DLD1 (cell line): ENCODE measurements around the gene LCE1F.

Experiments
- in situ Hi-C: cut with HindIII; loops from 2 replicates; pipeline ENCODE4 v1.10.0; 2017; ENCODE audit warnings: low sequenced_read_pairs

Gene LCE1F

DNA sequence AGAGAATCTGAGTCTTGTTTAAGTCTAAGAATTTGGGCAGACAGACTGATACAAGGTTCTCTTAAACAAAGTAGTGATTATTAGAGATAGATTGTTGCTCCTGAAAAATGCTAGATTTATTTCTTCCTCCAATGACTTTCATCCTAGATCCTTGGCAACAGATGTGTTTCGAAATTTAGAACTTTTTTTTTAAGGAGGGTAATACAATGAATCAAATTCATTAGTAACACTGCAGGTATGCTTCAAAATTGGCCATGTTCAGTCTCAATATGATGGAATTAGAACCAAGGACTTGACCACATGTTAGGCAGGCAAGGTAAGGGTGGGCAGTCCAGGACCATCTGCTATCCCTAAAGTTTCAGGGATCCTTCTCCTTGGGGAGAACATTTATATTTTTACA, 4.5 kb upstream of the LCE1F start:
- in situ Hi-C loops, result no loop called here

GRCh38 chr1:152776361-152776760, 1.4 kb downstream of the LCE1F start:
- in situ Hi-C loops, result no loop called here

GRCh38 chr1:152777510-152778137, 2.7 kb downstream of the LCE1F start:
- in situ Hi-C loops, result no loop called here

DNA sequence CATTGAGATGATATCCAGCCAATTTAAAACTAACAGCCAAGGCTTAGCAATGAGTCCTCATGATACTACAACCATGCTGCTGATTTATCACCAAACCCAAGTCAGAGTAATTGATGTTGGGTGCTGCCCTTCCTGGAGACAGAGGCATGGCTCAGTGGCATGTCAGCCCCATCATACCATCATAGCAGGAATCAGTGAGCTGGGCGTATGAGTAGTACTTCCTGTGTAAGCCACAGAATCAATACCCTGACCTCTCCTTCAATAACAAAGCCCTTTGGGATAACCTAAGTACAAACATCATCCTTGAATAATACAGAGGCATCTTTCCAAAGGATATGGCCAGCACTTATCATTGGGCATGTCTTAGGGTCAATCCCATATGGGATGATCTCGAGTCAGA, 8.2 kb downstream of the LCE1F start:
- in situ Hi-C loops, result no loop called here

DNA sequence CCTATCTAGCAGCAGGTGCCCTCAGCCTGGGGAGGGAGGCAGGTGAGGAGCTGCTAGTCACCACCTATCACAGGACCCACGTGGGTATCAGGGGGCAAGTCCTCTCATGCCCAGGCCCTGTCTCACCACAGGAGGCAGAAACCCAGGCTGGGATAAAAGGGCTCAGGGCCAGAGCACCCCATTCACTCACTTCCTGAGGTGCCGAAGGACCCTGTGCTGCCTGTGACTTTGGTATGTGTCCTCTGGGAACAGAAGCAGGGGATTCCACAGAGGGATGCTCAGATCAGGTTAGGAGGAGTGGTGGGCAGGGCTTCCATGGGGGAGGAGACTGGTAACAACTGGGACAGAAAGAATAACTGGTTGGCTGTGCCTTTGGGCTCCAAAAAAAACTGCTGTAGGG, 11.1 kb downstream of the LCE1F start, which contains the start of gene LCE1E:
LCE1E (plus strand) TSS at position 181 of the 400 bp plus-strand sequence. CDS start 1,043 bp downstream, outside the sequence.
- in situ Hi-C loops, result no loop called here

- in situ Hi-C loops, result no loop called here
Observed at GRCh38 chr1:152795686-152796085, 20.7 kb downstream of the LCE1F start.

DNA sequence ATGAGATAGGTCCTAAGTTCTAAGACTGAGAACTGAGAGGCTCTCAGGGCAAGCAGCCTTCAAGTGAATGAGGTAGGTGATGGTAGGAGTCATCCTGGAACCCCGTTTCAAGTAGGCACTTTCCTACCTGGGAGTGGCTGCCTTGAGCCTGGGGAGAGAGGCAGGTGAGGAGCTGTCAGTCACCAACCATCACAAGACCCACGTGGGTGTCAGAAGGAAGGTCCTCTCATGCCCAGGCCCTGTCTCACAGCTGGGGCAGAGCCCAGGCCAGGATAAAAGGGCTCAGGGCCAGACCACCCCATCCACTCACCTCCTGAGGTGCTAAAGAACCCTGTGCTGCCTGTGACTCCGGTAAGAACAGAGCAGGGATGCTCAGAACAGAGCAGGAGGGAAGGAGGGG, 21.5 kb downstream of the LCE1F start, which contains the start of gene LCE1D:
LCE1D (plus strand) TSS at position 301 of the 400 bp plus-strand sequence. CDS start 1,074 bp downstream, outside the sequence.
- in situ Hi-C loops, result no loop called here

GRCh38 chr1:152801333-152801732, 26.4 kb downstream of the LCE1F start:
- in situ Hi-C loops, result no loop called here

DNA sequence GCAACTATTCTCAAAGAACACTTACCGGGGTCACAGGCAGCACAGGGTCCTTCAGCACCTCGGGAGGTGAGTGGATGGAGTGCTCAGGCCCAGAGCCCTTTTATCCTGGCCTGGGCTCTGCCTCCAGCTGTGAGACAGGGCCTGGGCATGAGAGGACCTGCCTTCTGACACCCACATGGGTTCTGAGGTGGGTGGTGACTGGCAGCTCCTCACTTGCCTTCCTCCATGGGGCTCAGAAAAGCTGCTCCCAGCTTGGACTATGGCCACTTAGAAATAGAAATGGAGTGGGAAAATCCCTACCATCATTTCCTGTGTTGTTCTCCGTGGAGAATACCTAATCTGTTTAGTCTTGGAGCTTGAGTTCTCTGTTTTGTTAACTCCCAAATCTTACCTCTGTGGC, 31.6 kb downstream of the LCE1F start, which contains the start of gene LCE1C:
LCE1C (minus strand) TSS at position 76 of the 400 bp plus-strand sequence. CDS start 1,173 bp downstream, outside the sequence.
- in situ Hi-C loops, result no loop called here

GRCh38 chr1:152811050-152811449, 36.1 kb downstream of the LCE1F start:
- in situ Hi-C loops, result no loop called here

DNA sequence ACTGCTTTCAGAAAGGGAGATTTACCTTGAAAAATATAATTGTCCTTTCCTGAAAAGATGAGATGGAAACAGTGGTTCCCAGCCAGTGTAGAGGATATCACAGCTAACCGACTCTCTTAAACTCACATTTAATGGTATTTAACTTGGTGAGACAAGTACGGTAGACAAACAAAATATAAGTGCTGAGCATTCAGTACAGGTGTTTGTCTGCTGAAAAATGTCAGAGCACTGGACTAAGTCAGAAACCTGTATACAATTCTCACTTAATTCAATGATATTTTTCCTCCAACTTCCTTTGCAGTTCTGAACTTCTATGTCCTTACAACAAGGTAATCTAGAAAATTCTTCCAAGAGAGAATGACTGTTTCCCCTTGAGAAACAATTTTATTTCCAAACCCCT, 36.7 kb downstream of the LCE1F start, which contains the start of gene LCE1B:
LCE1B (plus strand) TSS at position 301 of the 400 bp plus-strand sequence. CDS start 476 bp downstream, outside the sequence.
- in situ Hi-C loops, result no loop called here

DNA sequence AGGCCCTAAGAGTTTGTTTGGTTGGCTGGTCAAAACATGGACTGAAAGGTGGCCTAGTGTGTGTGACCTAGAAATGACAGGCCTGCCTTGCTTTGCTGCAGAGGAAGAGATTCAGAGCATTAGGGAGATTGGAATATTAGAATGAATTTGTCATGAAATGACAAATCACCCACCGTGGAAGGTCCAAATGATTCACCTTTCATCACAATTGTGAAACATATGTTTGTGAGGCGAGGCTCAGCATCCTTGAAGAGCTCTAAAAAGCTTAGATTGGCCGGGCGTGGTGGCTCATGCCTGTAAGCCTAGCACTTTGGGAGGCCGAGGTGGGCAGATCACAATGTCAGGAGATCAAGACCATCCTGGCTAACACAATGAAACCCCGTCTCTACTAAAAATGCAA, 42.4 kb downstream of the LCE1F start:
- in situ Hi-C loops, result no loop called here

DNA sequence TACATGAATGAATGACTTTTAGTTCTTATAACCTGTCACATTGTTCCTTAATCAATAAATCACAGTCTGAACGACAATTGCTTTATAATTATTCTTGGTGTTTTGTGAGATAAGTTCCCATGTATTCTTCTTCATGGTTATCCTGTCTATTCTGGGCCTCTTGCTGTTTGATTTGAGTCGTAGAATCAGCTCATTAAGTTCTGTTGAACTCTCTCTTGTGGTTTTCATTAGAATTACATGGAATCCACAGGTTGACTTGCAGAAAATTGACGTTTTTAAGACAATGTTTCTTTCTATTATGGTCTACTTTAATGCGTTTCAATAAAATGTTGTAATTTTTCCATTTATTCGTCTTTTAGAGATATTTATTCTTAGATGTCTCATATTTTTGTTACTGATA, 48.4 kb downstream of the LCE1F start:
- in situ Hi-C loops, result no loop called here

DNA sequence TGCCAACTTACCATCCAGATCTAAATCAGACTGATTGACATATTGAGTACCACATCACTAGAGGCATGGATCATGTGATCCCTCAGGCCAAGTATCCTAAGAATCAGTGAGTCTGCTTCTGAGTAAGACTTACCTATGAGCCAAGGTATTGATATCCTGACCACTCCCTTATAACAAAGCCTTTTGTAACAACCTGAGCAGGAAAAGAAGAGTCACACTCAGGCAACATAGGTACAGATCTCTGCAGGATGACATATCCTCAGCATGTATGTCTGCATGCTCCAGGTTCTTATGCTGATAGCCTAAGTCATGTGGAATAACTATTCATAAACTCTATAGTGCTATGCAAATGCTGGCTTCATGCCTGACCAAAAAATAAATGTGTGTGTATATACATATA, 50.0 kb downstream of the LCE1F start:
- in situ Hi-C loops, result no loop called here
